Omental fat pad (tissue), 4 donors: ENCODE measurements around the gene MED19. TPM values are rescaled to one million over a fixed set of nuclear protein-coding genes. Genes with fewer than 3 reads are reported as not detected.
"Not testable (repeated sequence)": the region's sequence is repeated elsewhere in the genome, so short reads cannot be mapped to it uniquely, and the experiment has no call there.

Experiments
- ATAC-seq: fragments of 150-250 bp; one replicate; pipeline ENCODE4 v1.9.1; 2016; ENCODE audit warnings: mild to moderate bottlenecking, moderate library complexity; ENCODE audit not compliant: low FRiP score
- DNase-seq: peaks from one replicate; pipeline ENCODE4 v3.0.0-alpha.2; 2019; ENCODE audit warnings: low spot score
- CTCF ChIP-seq, 3 donors: fragments of 450-650 bp; IDR thresholded peaks; one replicate each; pipeline ENCODE4 v1.5.1; 2016 to 2017; ENCODE audit warnings: antibody characterized with exemption in 3 of 3, mild to moderate bottlenecking in 3 of 3, moderate library complexity in 2 of 3
- total RNA-seq, 4 donors: library from RNA; depleted of rRNA; stranded (reverse); fragments of >200 nt; gene quantifications; one replicate each; pipeline ENCODE4 v1.1.0, GENCODE V29; 2016

The MED19 gene
- total RNA-seq, 4 donors from 2014 or later, result 10.7 to 14.4 (median 12.2) TPM

- no peak for DNase-seq
- no peak for ATAC-seq
- TF ChIP-seq CTCF (IDR thresholded peaks at IDR 0.05), result no peak
These were observed 17.5 kb upstream of the MED19 start for GRCh38 chr11:57729479-57729878.

DNA sequence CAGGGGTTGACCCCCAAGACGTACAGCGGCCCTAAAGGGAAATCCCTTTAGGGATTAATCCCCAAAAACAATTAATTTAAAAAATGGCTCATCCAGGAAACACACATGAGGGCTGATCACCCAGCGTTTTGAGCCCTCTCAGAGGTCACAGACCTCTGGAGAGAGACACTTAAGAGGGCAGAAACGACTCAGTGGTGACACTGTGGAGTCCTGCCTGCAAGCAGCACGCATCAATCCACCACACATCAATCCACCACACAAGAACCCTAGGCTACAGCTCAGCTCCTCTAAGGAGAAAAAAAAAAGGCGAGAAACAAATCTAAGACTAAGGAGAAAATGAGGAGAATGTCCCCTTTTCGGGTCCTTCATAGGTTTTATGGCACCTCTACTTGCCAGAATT, 16.8 kb upstream of the MED19 start:
- no peak for TF ChIP-seq CTCF (IDR thresholded peaks at IDR 0.05)
- DNase-seq, result no peak
- ATAC-seq, result no peak

- ATAC-seq, result no peak
- no peak for TF ChIP-seq CTCF (IDR thresholded peaks at IDR 0.05)
These were observed 15.2 kb upstream of the MED19 start for GRCh38 chr11:57727185-57727584.

DNA sequence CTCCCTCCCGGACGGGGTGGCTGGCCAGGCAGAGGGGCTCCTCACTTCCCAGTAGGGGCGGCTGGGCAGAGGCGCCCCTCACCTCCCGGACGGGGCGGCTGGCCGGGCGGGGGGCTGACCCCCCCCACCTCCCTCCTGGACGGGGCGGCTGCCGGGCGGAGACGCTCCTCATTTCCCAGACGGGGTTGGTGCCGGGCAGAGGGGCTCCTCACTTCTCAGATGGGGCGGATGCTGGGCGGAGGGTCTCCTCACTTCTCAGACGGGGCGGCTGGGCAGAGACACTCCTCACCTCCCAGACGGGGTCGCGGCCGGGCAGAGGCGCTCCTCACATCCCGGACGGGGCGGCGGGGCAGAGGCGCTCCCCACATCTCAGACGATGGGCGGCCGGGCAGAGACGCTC, 4.7 kb upstream of the MED19 start:
- not testable (repeated sequence) for DNase-seq, ATAC-seq

More at GRCh38 chr11:57727185-57727584, 15.2 kb upstream of the MED19 start:
- DNase-seq, result no peak

- ATAC-seq (no peak), DNase-seq (no peak)
- no peak for TF ChIP-seq CTCF (IDR thresholded peaks at IDR 0.05)
These were observed 1.8 kb upstream of the MED19 start for GRCh38 chr11:57713835-57714234.

GRCh38 chr11:57712256-57713150, 488 bp upstream of the MED19 start, which contains the start of gene TMX2:
Gene TMX2 (plus strand): TSS chr11:57712593. CDS start chr11:57712619, 26 bp downstream.
- ATAC-seq, result peak; percentile 98
- TF ChIP-seq CTCF (IDR thresholded peaks at IDR 0.05), result no peak

GRCh38 chr11:57709802-57710367, 2.1 kb downstream of the MED19 start:
- ATAC-seq (no peak), DNase-seq (no peak)

More at GRCh38 chr11:57712256-57713150, 488 bp upstream of the MED19 start, which contains the start of gene TMX2:
- peak; percentile 56 for DNase-seq

GRCh38 chr11:57705432-57705831, 6.6 kb downstream of the MED19 start:
- not testable (repeated sequence) for ATAC-seq, DNase-seq

More at GRCh38 chr11:57709802-57710367, 2.1 kb downstream of the MED19 start:
- TF ChIP-seq CTCF (IDR thresholded peaks at IDR 0.05), result no peak
